ENCODE results near the gene ZNF124.

ZNF124 gene

GRCh38 chr1:247111700-247112478, 59.9 kb downstream of the ZNF124 start:
- DNase-seq = no peak

GRCh38 chr1:247111259-247111699, 60.5 kb downstream of the ZNF124 start:
- DNase-seq = no peak

GRCh38 chr1:247110627-247111258, 61.1 kb downstream of the ZNF124 start:
- DNase-seq = no peak

GRCh38 chr1:247107694-247108093, 64.1 kb downstream of the ZNF124 start:
- no peak for DNase-seq

GRCh38 chr1:247105966-247106365, 65.9 kb downstream of the ZNF124 start:
- no peak for DNase-seq
